BJ (cell line): Measurements from ENCODE around the gene CCDC138. TPM values are rescaled to one million over a fixed set of nuclear protein-coding genes. Genes with fewer than 3 reads are reported as not detected.

Experiments used
- CTCF ChIA-PET: fragments of 350-600 bp; formaldehyde crosslinking; extraction: SDS; loops from one replicate; lab custom pipeline; 2021; ENCODE audit warnings: antibody characterized with exemption, inconsistent platforms; lab: Yijun Ruan, JAX
- POLR2A ChIA-PET: fragments of 300-600 bp; sonication (Branson Sonifier 250); formaldehyde crosslinking; extraction: SDS; loops from one replicate; lab custom pipeline; 2021; ENCODE audit warnings: antibody characterized with exemption; lab: Charles Lee
- DNase-seq: peaks from one replicate; pipeline ENCODE4 v3.0.0-alpha.2; 2011; ENCODE audit warnings: low read depth
- H3K27me3 ChIP-seq: 2 replicates; pipeline ENCODE4 v1.6.0; 2011; ENCODE audit warnings: low read length; ENCODE audit not compliant: control insufficient read depth, insufficient read depth
- H3K36me3 ChIP-seq: 2 replicates; pipeline ENCODE4 v1.5.1; 2011; ENCODE audit warnings: low read length; ENCODE audit not compliant: control insufficient read depth, insufficient read depth
- H3K4me3 ChIP-seq: 2 replicates; pipeline ENCODE4 v1.5.1; 2011; ENCODE audit warnings: low read depth, mild to moderate bottlenecking, control low read depth, low read length
- polyA plus RNA-seq: library from polyadenylated mRNA; depleted of rRNA; stranded (reverse); fragments of >200 nt; gene quantifications from 2 replicates; pipeline ENCODE4 v1.2.3, GENCODE V29; 2011
- TF ChIP-seq, protein P1 (sequence below): IDR thresholded peaks from 2 replicates; pipeline ENCODE4 v1.5.1; 2011; ENCODE audit warnings: low read depth, mild to moderate bottlenecking, control low read depth, inconsistent platforms, low read length, moderate library complexity; ENCODE audit not compliant: insufficient read depth

Gene CCDC138
- polyA plus RNA-seq, 1 experiment: 0.52 TPM

DNA sequence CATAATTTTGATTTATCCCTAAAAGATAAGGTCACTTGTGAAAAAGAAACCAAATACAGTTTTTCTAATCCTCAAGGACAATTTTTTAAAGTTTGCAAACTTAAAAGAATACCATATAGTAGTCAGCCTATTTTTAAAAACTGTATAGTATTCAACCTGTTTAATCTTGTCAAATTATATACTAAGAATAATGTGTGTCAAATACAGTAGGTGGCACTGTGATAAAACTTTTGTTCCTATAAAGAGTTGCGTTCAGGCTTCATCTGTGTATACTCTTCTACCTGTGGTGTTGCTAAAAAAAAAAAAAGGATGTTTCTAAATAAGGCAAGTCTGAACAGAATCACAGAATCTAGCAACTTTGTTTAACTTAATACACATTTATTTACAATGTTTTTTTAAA is 68.6 kb downstream of the CCDC138 start:
- TF ChIP-seq, protein P1, sequence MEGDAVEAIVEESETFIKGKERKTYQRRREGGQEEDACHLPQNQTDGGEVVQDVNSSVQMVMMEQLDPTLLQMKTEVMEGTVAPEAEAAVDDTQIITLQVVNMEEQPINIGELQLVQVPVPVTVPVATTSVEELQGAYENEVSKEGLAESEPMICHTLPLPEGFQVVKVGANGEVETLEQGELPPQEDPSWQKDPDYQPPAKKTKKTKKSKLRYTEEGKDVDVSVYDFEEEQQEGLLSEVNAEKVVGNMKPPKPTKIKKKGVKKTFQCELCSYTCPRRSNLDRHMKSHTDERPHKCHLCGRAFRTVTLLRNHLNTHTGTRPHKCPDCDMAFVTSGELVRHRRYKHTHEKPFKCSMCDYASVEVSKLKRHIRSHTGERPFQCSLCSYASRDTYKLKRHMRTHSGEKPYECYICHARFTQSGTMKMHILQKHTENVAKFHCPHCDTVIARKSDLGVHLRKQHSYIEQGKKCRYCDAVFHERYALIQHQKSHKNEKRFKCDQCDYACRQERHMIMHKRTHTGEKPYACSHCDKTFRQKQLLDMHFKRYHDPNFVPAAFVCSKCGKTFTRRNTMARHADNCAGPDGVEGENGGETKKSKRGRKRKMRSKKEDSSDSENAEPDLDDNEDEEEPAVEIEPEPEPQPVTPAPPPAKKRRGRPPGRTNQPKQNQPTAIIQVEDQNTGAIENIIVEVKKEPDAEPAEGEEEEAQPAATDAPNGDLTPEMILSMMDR: 0 out of 2 replicates have a peak, but pooled peaks have one; percentile 5
- H3K27me3 ChIP-seq: no peaks in the 10 kb centered on the region
- H3K36me3 ChIP-seq: no peaks in the 10 kb centered on the region
- POLR2A ChIA-PET: no interaction called here
- DNase-seq: no peak
- CTCF ChIA-PET: no interaction called here
- H3K4me3 ChIP-seq: no peak overlapping the region

DNA sequence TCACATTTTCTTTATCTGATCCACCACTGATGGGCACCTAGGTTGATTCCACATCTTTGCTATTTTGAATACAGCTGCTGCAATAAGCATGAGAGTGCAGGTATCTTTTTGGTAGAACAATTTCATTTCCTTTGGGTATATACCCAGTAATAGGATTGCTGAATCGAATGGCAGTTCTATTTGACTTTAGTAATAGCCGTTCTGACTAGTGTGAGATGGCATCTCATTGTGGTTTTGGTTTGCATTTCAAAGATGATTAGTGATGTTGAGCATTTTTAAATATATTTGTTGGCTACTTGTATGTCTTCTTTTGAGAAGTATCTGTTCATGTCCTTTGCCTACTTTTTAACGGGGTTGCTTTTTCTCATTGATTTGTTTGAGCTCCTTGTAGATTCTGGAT is 72.3 kb downstream of the CCDC138 start:
- POLR2A ChIA-PET: no interaction called here
- no peaks in the 10 kb centered on the region for H3K36me3 ChIP-seq
- no peak overlapping the region for H3K4me3 ChIP-seq
- no peak for DNase-seq
- CTCF ChIA-PET: no interaction called here
- TF ChIP-seq, protein P1: no peak
- H3K27me3 ChIP-seq: no peaks in the 10 kb centered on the region

DNA sequence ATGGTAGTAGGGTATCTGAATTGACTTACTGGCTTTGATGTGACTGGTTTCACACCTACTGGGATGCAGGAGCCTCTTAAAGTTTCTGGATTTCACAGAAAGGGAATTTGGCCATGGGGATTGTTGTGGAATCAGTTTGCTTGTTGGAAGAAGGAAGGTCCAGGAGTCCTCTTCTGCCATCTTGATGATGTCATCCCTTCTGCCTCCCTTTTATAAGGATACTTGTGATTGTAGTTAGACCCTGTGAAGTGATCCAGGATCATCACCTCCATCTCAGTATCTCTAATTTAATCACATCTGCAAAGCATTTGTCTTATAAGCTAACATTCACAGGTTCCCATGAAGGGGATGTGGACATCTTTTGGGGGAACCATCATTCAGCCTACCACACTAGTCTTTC is 79.5 kb downstream of the CCDC138 start:
- DNase-seq: no peak
- no peaks in the 10 kb centered on the region for H3K36me3 ChIP-seq
- CTCF ChIA-PET: no interaction called here
- no peak overlapping the region for H3K4me3 ChIP-seq
- TF ChIP-seq, protein P1: no peak
- H3K27me3 ChIP-seq: no peaks in the 10 kb centered on the region
- POLR2A ChIA-PET: no interaction called here

DNA sequence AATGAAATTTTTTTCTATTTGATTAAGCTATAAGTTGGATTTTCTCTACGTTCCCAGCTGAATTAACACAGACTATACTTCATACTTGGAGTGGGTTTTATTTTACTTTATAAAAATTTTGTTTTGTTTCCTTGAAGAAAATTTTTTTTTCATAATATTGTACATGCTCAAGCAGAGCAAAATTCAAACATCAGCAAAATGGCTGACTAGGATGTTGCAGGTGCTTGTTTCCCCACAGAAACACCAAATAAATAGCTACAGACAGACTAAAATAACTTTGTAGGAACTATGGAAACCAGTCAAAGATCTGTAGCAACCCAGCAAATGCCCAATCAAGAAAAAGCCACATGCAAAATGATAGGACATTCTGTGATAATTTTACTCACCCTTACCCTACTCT is 82.3 kb downstream of the CCDC138 start:
- CTCF ChIA-PET: interaction anchor here (1.3 to 1.5 kb wide), 2 partner anchors 11 to 13 kb away, joined by 3 to 7 read pairs; no protein-coding TSS in a partner anchor
- POLR2A ChIA-PET: no interaction called here
- TF ChIP-seq, protein P1: no peak
- Histone ChIP-seq H3K4me3 (no peak overlapping the region), H3K36me3 (no peaks in the 10 kb centered on the region), H3K27me3 (no peaks in the 10 kb centered on the region)
- no peak for DNase-seq

DNA sequence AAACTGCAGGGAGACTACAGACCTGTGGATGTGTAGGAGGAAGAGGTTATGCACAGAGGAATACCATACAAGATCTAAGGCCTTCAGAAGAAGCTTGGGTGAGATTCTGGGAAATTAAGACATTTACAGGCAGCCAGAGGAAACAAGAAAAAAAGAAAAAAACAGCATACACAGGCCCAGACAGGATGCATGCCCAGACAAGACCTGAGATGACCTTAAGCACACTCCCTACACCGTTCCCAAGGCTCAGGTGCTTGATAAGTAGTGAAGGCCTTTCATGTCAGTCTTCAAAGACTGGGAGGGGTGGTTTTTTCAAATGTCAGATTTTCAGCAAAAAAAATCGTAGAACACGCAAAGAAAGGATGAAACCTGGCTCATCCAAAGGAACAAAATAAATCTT is 83.0 kb downstream of the CCDC138 start:
- H3K4me3 ChIP-seq: no peak overlapping the region
- no peaks in the 10 kb centered on the region for H3K27me3 ChIP-seq
- TF ChIP-seq, protein P1: no peak
- CTCF ChIA-PET: no interaction called here
- no peak for DNase-seq
- POLR2A ChIA-PET: no interaction called here
- no peaks in the 10 kb centered on the region for H3K36me3 ChIP-seq
